ENCODE data around the gene ZCCHC14.
"Not testable (repeated sequence)": the region's sequence is repeated elsewhere in the genome, so short reads cannot be mapped to it uniquely, and the experiment has no call there.

DNA sequence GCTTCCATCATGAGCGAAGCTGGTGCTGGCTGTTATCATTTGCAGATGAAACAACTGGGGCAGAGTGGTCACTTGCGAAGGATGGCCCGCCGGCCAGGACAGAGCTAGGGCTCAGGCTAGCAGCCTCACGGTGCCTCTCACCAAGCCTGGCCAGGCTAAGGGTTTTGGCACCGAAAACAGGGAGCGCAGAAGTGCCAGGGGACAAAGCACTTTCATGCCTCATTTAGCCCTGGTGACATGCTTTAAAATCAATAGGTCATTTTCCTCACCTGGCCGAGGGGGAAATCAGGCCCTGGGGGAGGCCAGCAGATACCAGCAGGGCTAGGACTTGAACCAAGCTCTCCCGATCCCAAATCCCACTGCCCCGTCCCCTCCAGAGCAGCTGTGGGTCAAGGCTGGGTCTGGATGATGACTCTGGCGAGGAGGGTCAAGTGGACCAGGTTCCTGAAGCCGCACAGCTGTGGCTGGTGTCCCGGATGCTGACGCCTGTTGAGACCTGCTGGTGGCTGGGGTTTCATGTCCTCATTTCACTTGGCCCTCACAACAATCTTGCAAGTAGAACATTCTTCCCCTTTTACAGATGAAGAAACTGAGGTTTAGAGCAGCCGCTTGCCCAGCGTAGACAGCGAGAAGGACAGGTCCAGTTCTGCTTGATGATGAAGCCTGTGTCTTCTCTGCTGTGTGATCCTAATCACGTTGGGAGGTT lies 10.6 kb upstream of the ZCCHC14 start:
- TF ChIP-seq, protein P1, sequence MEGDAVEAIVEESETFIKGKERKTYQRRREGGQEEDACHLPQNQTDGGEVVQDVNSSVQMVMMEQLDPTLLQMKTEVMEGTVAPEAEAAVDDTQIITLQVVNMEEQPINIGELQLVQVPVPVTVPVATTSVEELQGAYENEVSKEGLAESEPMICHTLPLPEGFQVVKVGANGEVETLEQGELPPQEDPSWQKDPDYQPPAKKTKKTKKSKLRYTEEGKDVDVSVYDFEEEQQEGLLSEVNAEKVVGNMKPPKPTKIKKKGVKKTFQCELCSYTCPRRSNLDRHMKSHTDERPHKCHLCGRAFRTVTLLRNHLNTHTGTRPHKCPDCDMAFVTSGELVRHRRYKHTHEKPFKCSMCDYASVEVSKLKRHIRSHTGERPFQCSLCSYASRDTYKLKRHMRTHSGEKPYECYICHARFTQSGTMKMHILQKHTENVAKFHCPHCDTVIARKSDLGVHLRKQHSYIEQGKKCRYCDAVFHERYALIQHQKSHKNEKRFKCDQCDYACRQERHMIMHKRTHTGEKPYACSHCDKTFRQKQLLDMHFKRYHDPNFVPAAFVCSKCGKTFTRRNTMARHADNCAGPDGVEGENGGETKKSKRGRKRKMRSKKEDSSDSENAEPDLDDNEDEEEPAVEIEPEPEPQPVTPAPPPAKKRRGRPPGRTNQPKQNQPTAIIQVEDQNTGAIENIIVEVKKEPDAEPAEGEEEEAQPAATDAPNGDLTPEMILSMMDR (IDR thresholded peaks at IDR 0.05): not testable (repeated sequence)
- TF ChIP-seq POLR2A (IDR thresholded peaks at IDR 0.05): not testable (repeated sequence)
